Measurements from ENCODE around the gene KDM2A.

Gene KDM2A

DNA sequence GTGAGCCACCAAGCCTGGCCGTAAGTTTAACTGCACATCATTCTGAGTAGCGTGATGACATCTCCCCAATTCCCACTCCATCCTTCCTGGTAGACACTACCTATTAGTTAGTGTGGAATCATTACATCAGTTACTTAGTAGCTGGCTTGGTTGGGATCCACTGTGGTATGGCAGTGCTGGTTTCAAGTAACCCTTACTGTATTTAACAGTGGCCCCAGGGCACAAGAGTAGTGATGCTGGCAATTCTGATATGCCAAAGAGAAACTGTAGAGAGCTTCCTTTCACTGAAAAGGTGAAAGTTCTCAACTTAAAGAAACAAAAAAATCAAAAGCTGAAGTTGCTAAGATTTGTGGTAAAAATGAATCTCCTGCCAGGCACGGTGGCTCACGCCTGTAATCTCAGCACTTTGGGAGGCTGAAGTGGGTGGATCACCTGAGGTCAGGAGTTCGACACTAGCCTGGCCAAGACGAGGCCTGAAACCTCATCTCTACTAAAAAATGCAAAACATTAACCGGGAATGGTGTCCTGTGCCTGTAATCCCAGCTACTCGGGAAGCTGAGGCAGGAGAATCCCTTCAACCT is 35.2 kb upstream of the KDM2A start:
- Histone ChIP-seq H3K4me2 (no peak overlapping the region), H3K36me3 (no peaks in the 10 kb centered on the region), H3K9ac (no peak overlapping the region), H3K27ac (no peak overlapping the region), H3K9me3 (replicated peaks in 1 of 11) (no peaks in the 10 kb centered on the region), H3K4me3 (no peak overlapping the region), H4K20me1 (peaks cover 0 to 5% (median 0%) of the 10 kb centered on the region in 11 experiments; a peak in 1 of 22 replicates), H3K4me1 (peaks cover 16 to 27% (median 21%) of the 10 kb centered on the region in 10 experiments), H3K27me3 (no peaks in the 10 kb centered on the region)
- no peak for TF ChIP-seq Cebpa-rat (IDR thresholded peaks at IDR 0.05)

DNA sequence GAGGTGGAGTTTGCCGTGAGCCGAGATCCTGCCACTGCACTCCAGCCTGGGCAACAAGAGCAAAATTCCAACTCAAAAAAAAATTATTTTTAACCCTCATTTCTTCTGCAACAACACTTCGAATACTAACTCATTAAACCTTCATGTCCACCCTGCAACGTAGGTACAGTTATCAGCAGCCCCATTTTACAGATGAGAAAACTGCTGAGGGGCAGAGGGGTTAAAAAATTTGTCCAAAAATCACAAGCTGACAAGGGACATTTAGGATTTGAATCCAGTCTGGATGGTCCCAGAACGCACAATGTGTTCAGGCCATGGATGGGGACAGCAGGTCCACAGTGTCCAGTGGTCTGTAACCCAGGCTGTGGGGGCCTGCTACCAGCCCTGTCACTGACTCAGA is 33.4 kb upstream of the KDM2A start:
- H3K4me2 ChIP-seq, result no peak overlapping the region
- no peaks in the 10 kb centered on the region for H3K9me3 ChIP-seq (replicated peaks in 1 of 11)
- no peak overlapping the region for H3K4me3 ChIP-seq
- H4K20me1 ChIP-seq, result peaks cover 0 to 5% (median 0%) of the 10 kb centered on the region in 11 experiments; a peak in 1 of 22 replicates
- no peaks in the 10 kb centered on the region for H3K36me3 ChIP-seq
- H3K27ac ChIP-seq, result no peak overlapping the region
- H3K27me3 ChIP-seq, result no peaks in the 10 kb centered on the region
- peaks cover 13 to 28% (median 22%) of the 10 kb centered on the region in 10 experiments for H3K4me1 ChIP-seq
- TF ChIP-seq Cebpa-rat (IDR thresholded peaks at IDR 0.05), result no peak
- no peak overlapping the region for H3K9ac ChIP-seq

DNA sequence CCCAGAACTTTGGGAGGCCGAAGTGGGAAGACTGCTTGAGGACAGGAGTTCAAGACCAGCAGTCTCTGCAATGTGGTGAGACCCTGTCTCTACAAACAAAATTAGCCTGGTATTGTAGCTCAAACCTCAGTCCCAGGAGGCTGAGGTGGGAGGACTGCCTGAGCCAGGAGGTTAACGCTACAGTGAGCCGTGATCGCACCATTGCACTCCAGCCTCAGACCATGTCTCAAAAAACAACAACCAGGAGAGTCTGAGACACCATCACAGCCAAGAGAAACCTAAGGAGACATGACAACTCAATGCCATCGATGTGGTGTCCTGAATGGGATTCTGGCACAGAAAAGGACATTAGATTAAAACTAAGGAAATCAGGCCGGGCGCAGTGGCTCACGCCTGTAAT is 28.3 kb upstream of the KDM2A start:
- Histone ChIP-seq H4K20me1 (no peaks in the 10 kb centered on the region), H3K4me2 (peak overlapping the region in 6 of 11 experiments; percentile 10 to 55 (median 36); a peak in 7 of 22 replicates), H3K36me3 (no peaks in the 10 kb centered on the region), H3K4me1 (peaks cover 0 to 16% (median 3%) of the 10 kb centered on the region in 10 experiments; a peak in 8 of 20 replicates), H3K9me3 (replicated peaks in 1 of 11) (0 out of 22 replicates have a peak, but pooled peaks cover 0 to 3% (median 0%) of the 10 kb centered on the region in 11 experiments), H3K27me3 (no peaks in the 10 kb centered on the region), H3K27ac (0 out of 22 replicates have a peak overlapping the region, but pooled peaks of 1 of the 11 experiments have one; percentile 6), H3K9ac (no peak overlapping the region), H3K4me3 (no peak overlapping the region)
- no peak for TF ChIP-seq Cebpa-rat (IDR thresholded peaks at IDR 0.05)

DNA sequence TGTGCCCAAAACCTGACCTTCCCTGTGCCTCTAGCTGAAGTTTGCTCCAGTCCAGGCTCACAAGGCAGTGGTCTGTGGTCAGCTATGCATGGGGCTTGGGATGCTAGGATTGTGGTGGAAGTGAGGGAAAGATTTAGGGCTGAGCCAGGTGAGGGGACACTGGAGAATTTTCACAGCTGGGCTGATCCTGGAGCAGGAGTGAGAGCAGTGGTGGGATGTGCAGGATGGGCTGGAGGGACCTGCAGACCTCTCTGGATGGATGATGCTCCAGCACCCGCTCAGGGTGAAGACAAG is 23.9 kb upstream of the KDM2A start:
- Histone ChIP-seq H3K4me1 (peaks cover 15 to 33% (median 20%) of the 10 kb centered on the region in 10 experiments), H4K20me1 (no peaks in the 10 kb centered on the region; a peak in 1 of 22 replicates), H3K9ac (no peak overlapping the region), H3K4me3 (no peak overlapping the region), H3K4me2 (no peak overlapping the region), H3K9me3 (replicated peaks in 1 of 11) (0 out of 22 replicates have a peak, but pooled peaks cover 0 to 3% (median 0%) of the 10 kb centered on the region in 11 experiments), H3K36me3 (no peaks in the 10 kb centered on the region), H3K27ac (no peak overlapping the region), H3K27me3 (no peaks in the 10 kb centered on the region)
- no peak for TF ChIP-seq Cebpa-rat (IDR thresholded peaks at IDR 0.05)

DNA sequence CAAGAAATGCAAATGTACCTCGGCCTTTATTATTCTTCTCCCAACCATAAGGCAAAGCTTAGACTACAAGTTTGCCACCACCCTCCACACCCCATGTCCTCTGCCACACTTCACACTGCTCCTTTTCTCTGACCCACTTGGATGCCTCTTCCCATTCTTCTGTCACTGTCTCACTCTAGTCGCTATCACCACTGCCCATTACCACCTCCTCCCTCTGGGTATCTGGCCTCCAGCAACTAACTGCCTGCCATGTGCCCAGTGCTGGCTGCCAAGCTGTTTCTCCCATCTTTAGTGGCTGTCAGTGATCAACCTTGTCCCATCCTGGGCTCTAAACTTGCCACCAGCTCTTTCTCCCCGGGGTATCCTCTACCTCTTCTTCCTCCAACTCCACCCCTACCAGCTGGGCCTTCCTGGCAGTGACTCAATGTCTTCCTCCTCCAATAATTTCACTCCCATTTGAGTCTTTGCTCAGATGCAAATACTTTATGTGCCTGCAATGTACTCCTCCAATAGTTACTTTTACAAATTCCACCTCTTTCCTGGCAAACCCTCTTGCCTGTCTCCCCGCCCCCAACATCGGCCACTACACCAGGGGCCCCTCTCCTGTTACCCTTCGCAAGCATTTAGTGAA is 20.1 kb upstream of the KDM2A start:
- Histone ChIP-seq H3K36me3 (no peaks in the 10 kb centered on the region), H3K27me3 (no peaks in the 10 kb centered on the region), H3K27ac (no peak overlapping the region), H3K4me1 (peaks cover 22 to 54% (median 36%) of the 10 kb centered on the region in 10 experiments), H3K4me2 (peak overlapping the region; percentile 47 to 81 (median 69)), H3K9ac (no peak overlapping the region; a peak in 1 of 22 replicates), H4K20me1 (no peaks in the 10 kb centered on the region; a peak in 1 of 22 replicates), H3K9me3 (replicated peaks in 1 of 11) (no peaks in the 10 kb centered on the region), H3K4me3 (no peak overlapping the region)
- TF ChIP-seq Cebpa-rat (IDR thresholded peaks at IDR 0.05), result no peak

DNA sequence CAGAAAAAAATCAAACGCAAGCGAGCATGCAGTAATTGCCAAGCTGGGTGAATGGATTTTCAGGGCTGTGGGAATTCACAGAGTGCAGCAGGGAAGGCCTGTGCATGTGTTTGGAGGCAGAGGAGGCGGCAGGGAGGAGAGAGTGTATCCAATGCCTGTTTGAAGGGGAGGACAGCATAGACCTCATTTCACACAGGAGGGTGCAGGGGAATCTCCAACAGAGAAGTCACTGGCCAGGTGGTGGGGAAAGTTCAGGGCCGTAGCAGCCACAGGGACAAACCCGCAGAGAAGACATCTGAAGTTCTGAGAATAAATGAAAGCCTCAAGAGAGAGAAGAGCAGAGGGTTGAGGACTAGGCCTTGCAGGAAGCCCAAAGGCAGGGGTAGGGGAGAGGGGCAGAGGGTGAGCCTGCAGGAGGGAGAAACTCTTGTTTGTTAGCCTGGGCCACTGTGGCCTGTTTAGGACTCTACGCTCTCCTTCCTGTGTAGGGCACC is 19.2 kb upstream of the KDM2A start:
- Histone ChIP-seq H3K27ac (peak overlapping the region in 7 of 11 experiments; percentile 2 to 44 (median 21); a peak in 12 of 22 replicates), H3K4me3 (no peak overlapping the region), H3K9ac (peak overlapping the region in 6 of 11 experiments; percentile 6 to 42 (median 14); a peak in 7 of 22 replicates), H3K4me2 (peak overlapping the region; percentile 47 to 81 (median 69)), H3K4me1 (peaks cover 22 to 55% (median 38%) of the 10 kb centered on the region in 10 experiments), H3K9me3 (replicated peaks in 1 of 11) (no peaks in the 10 kb centered on the region), H4K20me1 (no peaks in the 10 kb centered on the region; a peak in 1 of 22 replicates), H3K27me3 (no peaks in the 10 kb centered on the region), H3K36me3 (no peaks in the 10 kb centered on the region)
- no peak for TF ChIP-seq Cebpa-rat (IDR thresholded peaks at IDR 0.05)

DNA sequence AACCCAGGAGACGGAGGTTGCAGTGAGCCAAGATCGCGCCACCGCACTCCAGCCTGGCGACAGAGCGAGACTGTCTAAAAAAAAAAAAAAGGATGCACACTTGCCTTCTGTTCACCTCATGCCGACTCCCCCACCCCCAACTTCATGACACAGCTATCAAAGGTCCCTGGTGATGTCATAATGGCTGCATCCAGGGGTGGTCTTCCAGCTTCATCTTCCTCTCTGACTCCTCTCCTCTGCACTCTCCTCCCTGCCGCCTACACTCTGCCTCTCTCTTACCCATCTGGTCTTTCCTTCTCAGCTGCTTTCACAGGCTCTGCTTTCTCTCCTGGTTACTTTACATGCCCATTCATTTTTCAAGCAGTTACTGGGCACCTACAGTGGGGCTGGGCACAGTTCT is 16.4 kb upstream of the KDM2A start:
- no peak for TF ChIP-seq Cebpa-rat (IDR thresholded peaks at IDR 0.05)
- Histone ChIP-seq H3K4me3 (no peak overlapping the region), H3K4me1 (peaks cover 22 to 55% (median 38%) of the 10 kb centered on the region in 10 experiments)

DNA sequence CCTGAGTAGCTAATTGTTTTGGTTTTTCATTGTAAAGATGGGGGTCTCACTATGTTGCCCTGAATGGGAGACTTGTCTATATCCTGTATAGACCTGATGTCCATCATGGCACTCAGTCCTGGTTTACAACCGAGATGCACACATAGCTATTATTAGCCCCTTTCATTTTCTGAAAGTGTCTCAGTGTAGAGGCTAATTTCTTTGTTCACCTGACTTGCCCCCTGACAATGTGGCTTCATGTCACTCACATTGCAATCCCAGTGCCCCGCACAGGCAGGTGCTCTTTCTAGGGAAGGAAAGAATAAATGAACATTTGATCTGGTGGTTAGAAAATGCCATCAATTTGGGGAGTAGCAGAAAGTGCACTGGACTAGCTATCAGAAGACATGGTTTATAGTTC is 13.1 kb upstream of the KDM2A start:
- no peak overlapping the region for H3K4me2 ChIP-seq
- TF ChIP-seq Cebpa-rat (IDR thresholded peaks at IDR 0.05), result no peak

More for the DNA sequence above, 16.4 kb upstream of the KDM2A start:
- Histone ChIP-seq H3K4me2 (peak overlapping the region in 3 of 11 experiments; percentile 10 to 15 (median 14); a peak in 3 of 22 replicates), H3K36me3 (no peaks in the 10 kb centered on the region), H3K27ac (no peak overlapping the region), H4K20me1 (no peaks in the 10 kb centered on the region; a peak in 1 of 22 replicates), H3K9me3 (replicated peaks in 1 of 11) (no peaks in the 10 kb centered on the region), H3K9ac (no peak overlapping the region), H3K27me3 (no peaks in the 10 kb centered on the region)

DNA sequence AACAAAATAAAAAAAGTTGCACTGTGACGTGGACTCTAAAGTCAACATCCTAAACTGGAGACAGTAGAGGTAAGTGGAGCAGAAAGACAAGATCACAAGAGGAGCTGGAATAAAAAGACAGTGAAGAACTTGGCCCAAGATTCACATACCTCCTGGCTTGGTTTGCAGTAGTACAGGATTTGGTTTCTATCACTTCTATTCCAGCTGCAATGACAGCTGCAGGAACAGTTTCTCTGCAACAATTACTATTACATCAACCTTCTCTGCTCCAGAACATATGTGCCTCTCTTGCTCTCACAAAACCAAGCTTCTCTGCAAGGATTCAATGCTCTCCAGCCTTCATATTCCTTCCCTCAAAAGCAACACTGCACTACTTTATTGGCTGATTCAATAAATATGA is 7.8 kb upstream of the KDM2A start:
- no peaks in the 10 kb centered on the region for H3K9me3 ChIP-seq (replicated peaks in 1 of 11)
- no peak overlapping the region for H3K9ac ChIP-seq
- no peak overlapping the region for H3K4me3 ChIP-seq
- TF ChIP-seq Cebpa-rat (IDR thresholded peaks at IDR 0.05), result no peak
- peaks cover 0 to 15% (median 9%) of the 10 kb centered on the region in 11 experiments; a peak in 19 of 22 replicates for H3K27me3 ChIP-seq
- no peak overlapping the region for H3K27ac ChIP-seq
- no peaks in the 10 kb centered on the region for H3K36me3 ChIP-seq
- no peak overlapping the region for H3K4me2 ChIP-seq
- H4K20me1 ChIP-seq, result no peaks in the 10 kb centered on the region; a peak in 1 of 22 replicates
- H3K4me1 ChIP-seq, result peaks cover 0 to 35% (median 13%) of the 10 kb centered on the region in 10 experiments; a peak in 12 of 20 replicates

More for the DNA sequence above, 13.1 kb upstream of the KDM2A start:
- H3K36me3 ChIP-seq, result no peaks in the 10 kb centered on the region
- no peaks in the 10 kb centered on the region for H3K27me3 ChIP-seq
- peaks cover 0 to 29% (median 13%) of the 10 kb centered on the region in 10 experiments; a peak in 17 of 20 replicates for H3K4me1 ChIP-seq
- H4K20me1 ChIP-seq, result no peaks in the 10 kb centered on the region; a peak in 1 of 22 replicates
- no peak overlapping the region for H3K9ac ChIP-seq
- no peaks in the 10 kb centered on the region for H3K9me3 ChIP-seq (replicated peaks in 1 of 11)
- H3K27ac ChIP-seq, result no peak overlapping the region
- H3K4me3 ChIP-seq, result no peak overlapping the region

Data from BLaER1 treated with 17β-estradiol and CSF1 and Interleukin-3, amounts not matched to agents 10 nM and 100 nM (cell line).